Measurements from ENCODE around the gene SLC25A34. TPM values are rescaled to one million over a fixed set of nuclear protein-coding genes. Genes with fewer than 3 reads are reported as not detected.

Gene SLC25A34
- total and polyA plus RNA-seq, 2 of the 13 experiments (the other 11 are each of a cell fraction or from before 2014, with no cell fraction given), result 0.13 to 0.18 TPM

DNA sequence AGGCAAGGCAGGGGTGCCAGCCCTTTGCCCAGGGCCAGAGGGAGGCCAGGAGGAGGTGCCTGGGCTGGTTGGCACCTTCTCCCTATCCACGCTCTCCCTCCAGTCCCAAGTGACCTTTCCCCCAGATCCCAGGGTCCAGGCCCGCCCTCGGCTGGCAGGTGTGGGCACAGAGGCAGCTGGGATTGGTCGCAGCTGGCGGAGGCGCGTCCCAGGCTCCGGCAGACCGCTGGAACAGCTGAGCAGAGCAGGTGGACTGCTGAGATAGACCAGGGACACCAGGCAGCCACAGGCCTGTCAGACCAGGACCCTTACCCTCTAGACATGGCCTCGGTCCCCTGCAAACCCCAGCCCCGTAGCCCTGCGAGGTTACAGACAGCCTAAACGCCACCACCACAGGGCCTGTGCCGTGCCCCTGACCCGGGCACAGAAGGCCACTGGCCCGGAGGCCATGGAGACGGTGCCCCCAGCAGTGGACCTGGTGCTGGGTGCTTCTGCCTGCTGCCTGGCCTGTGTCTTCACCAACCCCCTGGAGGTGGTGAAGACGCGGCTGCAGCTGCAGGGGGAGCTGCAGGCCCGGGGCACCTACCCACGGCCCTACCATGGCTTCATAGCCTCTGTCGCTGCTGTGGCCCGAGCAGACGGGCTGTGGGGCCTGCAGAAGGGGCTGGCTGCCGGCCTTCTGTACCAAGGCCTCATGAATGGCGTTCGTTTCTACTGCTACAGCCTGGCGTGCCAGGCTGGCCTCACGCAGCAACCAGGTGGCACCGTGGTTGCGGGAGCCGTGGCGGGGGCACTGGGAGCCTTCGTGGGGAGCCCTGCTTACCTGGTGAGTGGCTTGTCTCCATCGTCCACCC lies at the start of gene SLC25A34 (continued):
- TF ChIP-seq, protein P1, sequence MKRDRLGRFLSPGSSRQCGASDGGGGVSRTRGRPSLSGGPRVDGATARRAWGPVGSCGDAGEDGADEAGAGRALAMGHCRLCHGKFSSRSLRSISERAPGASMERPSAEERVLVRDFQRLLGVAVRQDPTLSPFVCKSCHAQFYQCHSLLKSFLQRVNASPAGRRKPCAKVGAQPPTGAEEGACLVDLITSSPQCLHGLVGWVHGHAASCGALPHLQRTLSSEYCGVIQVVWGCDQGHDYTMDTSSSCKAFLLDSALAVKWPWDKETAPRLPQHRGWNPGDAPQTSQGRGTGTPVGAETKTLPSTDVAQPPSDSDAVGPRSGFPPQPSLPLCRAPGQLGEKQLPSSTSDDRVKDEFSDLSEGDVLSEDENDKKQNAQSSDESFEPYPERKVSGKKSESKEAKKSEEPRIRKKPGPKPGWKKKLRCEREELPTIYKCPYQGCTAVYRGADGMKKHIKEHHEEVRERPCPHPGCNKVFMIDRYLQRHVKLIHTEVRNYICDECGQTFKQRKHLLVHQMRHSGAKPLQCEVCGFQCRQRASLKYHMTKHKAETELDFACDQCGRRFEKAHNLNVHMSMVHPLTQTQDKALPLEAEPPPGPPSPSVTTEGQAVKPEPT (CRISPR knock-in tag; IDR thresholded peaks at IDR 0.05; ENCODE audit: low read depth), result no peak
- TF ChIP-seq, protein P2, sequence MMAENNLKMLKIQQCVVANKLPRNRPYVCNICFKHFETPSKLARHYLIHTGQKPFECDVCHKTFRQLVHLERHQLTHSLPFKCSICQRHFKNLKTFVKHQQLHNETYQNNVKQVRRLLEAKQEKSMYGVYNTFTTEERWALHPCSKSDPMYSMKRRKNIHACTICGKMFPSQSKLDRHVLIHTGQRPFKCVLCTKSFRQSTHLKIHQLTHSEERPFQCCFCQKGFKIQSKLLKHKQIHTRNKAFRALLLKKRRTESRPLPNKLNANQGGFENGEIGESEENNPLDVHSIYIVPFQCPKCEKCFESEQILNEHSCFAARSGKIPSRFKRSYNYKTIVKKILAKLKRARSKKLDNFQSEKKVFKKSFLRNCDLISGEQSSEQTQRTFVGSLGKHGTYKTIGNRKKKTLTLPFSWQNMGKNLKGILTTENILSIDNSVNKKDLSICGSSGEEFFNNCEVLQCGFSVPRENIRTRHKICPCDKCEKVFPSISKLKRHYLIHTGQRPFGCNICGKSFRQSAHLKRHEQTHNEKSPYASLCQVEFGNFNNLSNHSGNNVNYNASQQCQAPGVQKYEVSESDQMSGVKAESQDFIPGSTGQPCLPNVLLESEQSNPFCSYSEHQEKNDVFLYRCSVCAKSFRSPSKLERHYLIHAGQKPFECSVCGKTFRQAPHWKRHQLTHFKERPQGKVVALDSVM (CRISPR knock-in tag; IDR thresholded peaks at IDR 0.05), result no peak
- TF ChIP-seq, protein P3, sequence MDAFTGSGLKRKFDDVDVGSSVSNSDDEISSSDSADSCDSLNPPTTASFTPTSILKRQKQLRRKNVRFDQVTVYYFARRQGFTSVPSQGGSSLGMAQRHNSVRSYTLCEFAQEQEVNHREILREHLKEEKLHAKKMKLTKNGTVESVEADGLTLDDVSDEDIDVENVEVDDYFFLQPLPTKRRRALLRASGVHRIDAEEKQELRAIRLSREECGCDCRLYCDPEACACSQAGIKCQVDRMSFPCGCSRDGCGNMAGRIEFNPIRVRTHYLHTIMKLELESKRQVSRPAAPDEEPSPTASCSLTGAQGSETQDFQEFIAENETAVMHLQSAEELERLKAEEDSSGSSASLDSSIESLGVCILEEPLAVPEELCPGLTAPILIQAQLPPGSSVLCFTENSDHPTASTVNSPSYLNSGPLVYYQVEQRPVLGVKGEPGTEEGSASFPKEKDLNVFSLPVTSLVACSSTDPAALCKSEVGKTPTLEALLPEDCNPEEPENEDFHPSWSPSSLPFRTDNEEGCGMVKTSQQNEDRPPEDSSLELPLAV (CRISPR knock-in tag; conservative IDR thresholded peaks at IDR 0.05; ENCODE audit: low read depth), result no peak
- TF ChIP-seq ZNF460 (CRISPR knock-in tag; IDR thresholded peaks at IDR 0.05; ENCODE audit: borderline replicate concordance), result no peak
- peak; percentile 36; the same call in 1 of the 2 replicates for TF ChIP-seq KDM5B (CRISPR knock-in tag; IDR thresholded peaks at IDR 0.05; ENCODE audit: borderline replicate concordance)
- no peak for TF ChIP-seq BRCA1 (CRISPR knock-in tag; IDR thresholded peaks at IDR 0.05)
- TF ChIP-seq SAP130 (CRISPR knock-in tag; IDR thresholded peaks at IDR 0.05; ENCODE audit: low read depth), result peak; percentile 75
- TF ChIP-seq, protein P4, sequence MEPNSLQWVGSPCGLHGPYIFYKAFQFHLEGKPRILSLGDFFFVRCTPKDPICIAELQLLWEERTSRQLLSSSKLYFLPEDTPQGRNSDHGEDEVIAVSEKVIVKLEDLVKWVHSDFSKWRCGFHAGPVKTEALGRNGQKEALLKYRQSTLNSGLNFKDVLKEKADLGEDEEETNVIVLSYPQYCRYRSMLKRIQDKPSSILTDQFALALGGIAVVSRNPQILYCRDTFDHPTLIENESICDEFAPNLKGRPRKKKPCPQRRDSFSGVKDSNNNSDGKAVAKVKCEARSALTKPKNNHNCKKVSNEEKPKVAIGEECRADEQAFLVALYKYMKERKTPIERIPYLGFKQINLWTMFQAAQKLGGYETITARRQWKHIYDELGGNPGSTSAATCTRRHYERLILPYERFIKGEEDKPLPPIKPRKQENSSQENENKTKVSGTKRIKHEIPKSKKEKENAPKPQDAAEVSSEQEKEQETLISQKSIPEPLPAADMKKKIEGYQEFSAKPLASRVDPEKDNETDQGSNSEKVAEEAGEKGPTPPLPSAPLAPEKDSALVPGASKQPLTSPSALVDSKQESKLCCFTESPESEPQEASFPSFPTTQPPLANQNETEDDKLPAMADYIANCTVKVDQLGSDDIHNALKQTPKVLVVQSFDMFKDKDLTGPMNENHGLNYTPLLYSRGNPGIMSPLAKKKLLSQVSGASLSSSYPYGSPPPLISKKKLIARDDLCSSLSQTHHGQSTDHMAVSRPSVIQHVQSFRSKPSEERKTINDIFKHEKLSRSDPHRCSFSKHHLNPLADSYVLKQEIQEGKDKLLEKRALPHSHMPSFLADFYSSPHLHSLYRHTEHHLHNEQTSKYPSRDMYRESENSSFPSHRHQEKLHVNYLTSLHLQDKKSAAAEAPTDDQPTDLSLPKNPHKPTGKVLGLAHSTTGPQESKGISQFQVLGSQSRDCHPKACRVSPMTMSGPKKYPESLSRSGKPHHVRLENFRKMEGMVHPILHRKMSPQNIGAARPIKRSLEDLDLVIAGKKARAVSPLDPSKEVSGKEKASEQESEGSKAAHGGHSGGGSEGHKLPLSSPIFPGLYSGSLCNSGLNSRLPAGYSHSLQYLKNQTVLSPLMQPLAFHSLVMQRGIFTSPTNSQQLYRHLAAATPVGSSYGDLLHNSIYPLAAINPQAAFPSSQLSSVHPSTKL (CRISPR knock-in tag; IDR thresholded peaks at IDR 0.05), result no peak
- TF ChIP-seq, protein P5, sequence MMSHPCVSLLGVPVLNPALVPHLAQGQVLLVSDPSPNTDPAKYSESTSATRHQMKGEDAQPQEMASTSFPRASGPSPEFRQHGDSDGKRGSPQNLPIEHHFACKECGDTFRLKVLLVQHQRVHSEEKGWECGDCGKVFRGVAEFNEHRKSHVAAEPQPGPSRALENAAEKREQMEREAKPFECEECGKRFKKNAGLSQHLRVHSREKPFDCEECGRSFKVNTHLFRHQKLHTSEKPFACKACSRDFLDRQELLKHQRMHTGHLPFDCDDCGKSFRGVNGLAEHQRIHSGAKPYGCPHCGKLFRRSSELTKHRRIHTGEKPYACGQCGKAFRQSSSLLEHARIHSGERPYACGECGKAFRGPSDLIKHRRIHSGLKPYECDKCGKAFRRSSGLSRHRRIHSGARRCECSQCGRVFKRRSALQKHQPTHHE (CRISPR knock-in tag; IDR thresholded peaks at IDR 0.05; ENCODE audit: borderline replicate concordance), result no peak
- TF ChIP-seq, protein P6, sequence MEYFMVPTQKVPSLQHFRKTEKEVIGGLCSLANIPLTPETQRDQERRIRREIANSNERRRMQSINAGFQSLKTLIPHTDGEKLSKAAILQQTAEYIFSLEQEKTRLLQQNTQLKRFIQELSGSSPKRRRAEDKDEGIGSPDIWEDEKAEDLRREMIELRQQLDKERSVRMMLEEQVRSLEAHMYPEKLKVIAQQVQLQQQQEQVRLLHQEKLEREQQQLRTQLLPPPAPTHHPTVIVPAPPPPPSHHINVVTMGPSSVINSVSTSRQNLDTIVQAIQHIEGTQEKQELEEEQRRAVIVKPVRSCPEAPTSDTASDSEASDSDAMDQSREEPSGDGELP (IDR thresholded peaks at IDR 0.05; ENCODE audit: borderline replicate concordance, low read depth), result peak; percentile 95
- TF ChIP-seq, protein P7, sequence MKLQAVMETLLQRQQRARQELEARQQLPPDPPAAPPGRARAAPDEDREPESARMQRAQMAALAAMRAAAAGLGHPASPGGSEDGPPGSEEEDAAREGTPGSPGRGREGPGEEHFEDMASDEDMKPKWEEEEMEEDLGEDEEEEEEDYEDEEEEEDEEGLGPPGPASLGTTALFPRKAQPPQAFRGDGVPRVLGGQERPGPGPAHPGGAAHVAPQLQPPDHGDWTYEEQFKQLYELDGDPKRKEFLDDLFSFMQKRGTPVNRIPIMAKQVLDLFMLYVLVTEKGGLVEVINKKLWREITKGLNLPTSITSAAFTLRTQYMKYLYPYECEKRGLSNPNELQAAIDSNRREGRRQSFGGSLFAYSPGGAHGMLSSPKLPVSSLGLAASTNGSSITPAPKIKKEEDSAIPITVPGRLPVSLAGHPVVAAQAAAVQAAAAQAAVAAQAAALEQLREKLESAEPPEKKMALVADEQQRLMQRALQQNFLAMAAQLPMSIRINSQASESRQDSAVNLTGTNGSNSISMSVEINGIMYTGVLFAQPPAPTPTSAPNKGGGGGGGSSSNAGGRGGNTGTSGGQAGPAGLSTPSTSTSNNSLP (IDR thresholded peaks at IDR 0.05; ENCODE audit: low read depth, low read length), result no peak
- TF ChIP-seq, protein P8, sequence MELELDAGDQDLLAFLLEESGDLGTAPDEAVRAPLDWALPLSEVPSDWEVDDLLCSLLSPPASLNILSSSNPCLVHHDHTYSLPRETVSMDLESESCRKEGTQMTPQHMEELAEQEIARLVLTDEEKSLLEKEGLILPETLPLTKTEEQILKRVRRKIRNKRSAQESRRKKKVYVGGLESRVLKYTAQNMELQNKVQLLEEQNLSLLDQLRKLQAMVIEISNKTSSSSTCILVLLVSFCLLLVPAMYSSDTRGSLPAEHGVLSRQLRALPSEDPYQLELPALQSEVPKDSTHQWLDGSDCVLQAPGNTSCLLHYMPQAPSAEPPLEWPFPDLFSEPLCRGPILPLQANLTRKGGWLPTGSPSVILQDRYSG (CRISPR knock-in tag; IDR thresholded peaks at IDR 0.05), result no peak
